Ureter (tissue), 1 donor: ENCODE measurements around the gene ZIM2. TPM values are rescaled to one million over a fixed set of nuclear protein-coding genes. Genes with fewer than 3 reads are reported as not detected.
"Not testable (repeated sequence)": the region's sequence is repeated elsewhere in the genome, so short reads cannot be mapped to it uniquely, and the experiment has no call there.

Experiments
- DNase-seq: peaks from one replicate; pipeline ENCODE4 v3.0.0-alpha.2; 2020; ENCODE audit warnings: low spot score
- total RNA-seq: library from RNA; stranded (reverse); gene quantifications from one replicate; pipeline ENCODE4 v1.2.4, GENCODE V29; 2023
- donor health status: DM: yes; HTN: yes; CAD: no.

ZIM2 gene
- total RNA-seq: 0.21 TPM

DNA sequence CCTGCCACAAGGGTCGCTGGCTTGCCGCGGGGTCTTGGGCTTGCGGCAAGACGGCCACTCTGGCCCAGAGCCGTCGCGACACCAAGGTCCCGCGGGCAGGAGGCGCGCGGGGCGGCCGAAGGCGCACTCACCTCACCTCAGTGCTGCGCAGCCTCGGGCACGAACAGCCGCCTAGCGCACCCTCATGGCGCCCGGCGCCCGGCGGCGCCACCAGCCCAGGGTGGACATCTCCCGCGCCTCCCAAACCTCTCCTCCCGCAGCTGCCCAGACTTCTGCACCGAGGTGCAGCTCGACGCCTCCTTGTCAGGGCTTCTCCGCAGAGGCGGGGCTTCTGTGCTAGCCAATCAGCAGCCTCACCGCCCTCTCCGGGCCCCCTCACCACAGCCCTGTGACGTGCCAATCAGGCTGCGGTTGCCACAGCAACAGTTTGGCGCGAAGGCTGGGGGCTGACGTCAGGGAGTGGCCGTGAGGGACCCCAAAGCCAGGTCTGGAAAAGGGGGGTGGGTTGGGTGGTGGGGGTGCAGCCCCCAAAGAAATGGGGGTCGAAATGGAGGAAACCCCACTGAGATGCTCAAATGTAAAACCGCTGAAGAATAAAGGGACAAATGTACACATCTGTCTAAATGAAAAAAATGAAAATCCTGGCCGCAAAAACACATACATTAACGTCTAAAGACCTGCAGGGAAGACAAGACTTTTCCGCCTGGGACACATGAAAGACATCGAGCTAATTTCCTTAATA lies at the start of gene ZIM2, which contains the start of gene PEG3:
ZIM2 (minus strand) TSS at position 276 of the 742 bp plus-strand sequence. CDS start 16,449 bp downstream, outside the sequence.
PEG3 (minus strand) TSS at position 276 of the 742 bp plus-strand sequence. CDS start 16,071 bp downstream, outside the sequence.
- DNase-seq: peak; percentile 58

DNA sequence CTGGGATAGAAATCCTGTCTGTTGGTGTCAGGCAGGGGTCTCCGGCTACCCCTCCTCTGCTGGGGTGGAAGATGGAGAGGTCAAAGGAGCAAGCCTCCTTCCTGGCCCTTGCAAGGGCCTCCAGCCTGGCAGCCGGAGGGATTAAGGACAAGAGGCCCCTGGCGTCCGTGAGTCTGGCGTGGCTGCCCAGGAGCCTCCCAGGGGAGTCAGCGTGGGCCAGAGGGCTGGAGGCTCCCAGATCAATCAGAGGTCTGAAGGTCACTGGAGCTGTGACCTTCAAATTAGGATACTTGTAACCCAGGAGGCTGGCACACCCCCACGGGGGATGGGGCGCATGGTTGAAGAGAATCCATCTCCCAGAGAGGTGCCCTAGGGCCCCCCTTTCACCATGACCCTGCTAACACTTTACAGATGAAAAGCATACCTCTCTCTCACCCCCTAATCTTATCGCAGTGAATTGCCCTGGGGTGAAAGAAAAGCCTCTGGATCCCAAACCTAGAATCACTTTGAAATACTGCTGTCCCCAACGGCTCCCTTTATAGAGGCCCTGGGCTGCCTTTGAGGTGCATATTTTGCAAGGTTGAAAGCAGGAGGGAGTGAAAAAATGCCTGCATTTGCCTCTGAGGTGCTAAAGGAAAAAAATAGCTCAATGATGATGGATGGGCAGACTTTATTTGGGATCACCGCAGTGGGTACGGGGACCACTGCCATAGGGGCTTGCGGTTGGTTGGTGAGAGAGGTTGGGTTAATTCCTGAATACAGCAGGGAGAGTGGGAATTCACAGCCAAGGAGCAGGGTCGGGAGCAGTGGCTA lies 44.9 kb upstream of the ZIM2 start:
- no peak for DNase-seq

DNA sequence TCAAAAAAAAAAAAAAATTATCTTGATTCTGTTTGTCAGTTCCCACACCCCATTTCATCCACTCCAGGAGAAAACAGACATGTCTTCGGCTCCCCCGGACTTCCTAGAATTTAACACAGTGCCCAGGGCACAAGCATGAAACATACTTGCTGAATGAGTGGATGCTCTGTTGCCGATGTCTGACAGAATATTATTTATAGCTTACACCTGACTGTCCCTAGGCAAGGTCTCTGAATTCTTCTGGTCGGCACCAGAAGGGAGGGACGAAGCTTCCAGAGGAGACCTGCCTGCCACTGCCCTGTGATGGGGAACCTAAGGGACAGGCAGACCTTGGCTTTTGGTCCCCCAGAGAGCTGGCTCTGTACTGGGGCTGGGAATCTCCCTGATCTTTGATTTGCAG lies 43.9 kb upstream of the ZIM2 start:
- DNase-seq: no peak

- DNase-seq: no peak
Observed at GRCh38 chr19:56880592-56881190, 40.2 kb upstream of the ZIM2 start.

DNA sequence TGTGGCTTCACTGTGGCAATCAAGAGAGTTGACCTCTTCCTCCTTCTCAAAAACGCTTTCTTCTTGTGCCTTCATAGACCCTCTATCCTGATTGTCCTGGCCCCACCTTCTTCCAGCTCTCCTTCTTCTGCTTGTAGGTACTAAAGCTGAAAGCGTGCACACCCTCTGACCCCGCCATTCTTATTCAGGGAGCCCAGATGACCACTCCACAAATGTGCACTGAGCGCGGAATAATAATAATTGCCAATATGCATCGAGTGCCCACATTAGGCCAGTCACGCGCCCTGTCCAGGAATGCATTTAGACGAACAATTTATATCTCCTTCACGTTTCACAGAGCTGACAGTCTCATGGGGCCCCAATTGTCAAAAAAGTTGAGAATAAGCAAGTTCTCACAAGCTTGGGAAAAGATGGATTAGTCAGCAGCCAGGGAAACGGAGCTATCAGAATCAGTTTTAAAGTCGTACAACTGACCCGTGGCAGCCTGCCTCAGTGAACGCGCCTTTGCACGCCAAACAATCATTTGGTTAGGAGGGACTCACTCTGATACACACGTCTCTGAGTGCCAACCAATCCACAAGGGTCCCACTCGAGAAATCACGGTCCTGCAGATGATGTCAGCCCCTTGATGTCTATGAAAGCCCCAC lies 36.7 kb upstream of the ZIM2 start:
- DNase-seq: no peak

DNA sequence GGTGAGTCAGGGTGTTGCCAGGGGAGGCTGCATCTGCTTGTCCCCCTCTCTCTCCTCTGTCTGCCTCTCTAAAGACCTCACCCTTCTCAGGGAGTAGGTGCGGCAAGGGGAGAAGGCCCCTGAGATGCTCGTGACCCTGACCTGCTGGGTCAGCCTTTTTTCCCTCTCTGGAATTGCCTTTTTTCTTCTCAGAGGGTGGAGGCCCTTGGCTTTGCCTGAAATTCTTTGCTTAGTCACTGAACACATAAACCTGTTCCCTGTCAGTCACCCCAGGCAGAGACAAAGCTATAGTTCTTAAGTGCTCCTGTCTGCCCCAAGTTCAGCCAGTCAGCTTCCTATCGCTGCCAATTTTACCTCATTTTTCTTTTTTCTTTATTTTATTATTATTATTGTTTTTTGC lies 35.2 kb upstream of the ZIM2 start:
- no peak for DNase-seq

DNA sequence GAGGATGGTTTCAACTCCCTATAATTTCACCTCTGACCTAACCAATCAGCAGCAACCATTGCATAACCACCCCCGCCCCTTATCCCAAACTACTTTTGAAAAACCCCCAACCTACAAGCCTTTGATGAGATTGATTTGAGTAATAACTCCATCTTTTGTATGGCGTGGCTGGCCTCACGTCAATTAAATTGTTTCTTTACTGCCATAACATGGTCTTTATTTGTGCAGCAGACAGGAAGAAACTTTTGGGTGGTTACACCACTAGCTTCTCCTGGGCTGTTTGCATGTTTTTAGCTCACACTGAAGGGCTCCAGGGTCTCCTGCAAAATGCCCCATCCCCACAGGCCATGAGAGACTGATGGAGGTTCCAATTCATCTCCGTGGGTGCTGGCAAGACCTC lies 34.0 kb upstream of the ZIM2 start:
- DNase-seq: no peak

DNA sequence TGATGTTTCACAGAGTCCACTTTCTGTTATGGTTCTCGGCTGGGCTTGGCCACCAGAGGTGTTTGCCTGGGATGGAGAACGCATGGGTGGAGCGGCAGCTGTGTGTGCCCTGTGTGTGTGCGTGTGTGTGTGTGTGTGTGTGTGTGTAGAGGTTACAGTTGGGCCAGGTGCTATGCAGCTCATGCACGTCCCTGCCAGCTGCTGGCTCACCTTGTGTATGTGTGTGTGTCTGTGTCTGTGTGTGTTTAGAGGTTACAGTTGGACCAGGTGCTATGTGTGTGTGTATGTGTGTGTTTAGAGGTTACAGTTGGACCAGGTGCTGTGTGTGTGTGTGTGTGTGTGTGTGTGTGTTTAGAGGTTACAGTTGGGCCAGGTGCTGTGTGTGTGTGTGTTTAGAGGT lies 33.0 kb upstream of the ZIM2 start:
- no peak for DNase-seq

DNA sequence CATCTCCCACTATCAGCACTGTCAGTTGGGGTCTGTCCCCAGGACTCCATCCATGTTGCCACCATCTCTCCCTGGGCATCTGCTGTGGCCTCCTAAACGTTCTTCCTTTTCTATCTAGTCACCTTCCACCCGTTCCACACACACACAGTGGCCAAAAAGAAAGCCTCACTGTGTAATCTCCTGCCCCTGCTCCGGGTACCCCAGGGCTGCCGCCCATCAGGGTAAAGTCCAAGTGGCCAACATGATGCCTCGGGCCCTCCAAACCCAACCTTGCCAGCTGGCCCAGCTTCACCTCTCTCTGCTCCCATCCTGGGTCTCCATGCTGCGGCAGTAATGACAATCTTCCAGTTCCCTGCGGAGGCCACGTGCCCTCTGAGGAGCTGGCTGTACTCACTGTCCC lies 29.4 kb upstream of the ZIM2 start:
- DNase-seq: no peak

DNA sequence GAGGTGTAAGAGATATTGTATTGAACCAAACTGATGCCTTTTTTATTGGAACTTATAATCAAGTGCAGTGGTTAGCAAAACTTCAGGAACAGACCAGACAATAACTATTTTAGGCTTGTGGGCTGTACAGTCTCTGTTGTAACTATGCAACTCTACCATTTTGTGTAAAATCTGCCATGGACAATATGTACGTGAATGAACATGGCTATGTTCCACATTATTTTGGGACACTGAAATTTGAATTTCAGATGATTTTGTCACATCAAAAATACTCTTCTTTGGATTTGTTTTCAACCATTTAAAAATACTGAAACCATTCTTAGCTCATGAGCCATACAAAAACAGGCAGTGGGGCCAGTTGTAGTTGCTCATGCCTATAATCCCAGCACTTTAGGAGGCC lies 27.9 kb upstream of the ZIM2 start:
- no peak for DNase-seq

DNA sequence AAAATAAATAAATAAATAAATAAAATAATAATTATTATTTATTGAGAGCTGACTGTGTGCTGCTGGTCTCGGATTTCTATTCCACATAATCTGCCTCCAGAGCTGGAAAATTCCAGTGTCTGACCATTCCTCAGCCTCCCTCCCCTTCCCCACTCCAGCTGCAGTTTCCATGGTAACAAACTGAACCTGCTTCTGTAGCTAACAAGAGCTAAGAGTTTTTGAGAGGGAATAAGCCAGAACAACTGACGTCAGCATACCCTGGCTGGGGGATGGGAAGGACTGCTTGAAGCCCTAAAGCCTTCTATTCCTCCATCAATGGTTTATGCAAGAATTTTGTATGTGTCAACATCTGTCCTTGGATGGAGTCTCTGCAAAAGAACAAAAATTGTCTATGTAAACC lies 26.0 kb upstream of the ZIM2 start:
- DNase-seq: no peak

GRCh38 chr19:56864443-56865125 lies 24.1 kb upstream of the ZIM2 start:
- no peak for DNase-seq

DNA sequence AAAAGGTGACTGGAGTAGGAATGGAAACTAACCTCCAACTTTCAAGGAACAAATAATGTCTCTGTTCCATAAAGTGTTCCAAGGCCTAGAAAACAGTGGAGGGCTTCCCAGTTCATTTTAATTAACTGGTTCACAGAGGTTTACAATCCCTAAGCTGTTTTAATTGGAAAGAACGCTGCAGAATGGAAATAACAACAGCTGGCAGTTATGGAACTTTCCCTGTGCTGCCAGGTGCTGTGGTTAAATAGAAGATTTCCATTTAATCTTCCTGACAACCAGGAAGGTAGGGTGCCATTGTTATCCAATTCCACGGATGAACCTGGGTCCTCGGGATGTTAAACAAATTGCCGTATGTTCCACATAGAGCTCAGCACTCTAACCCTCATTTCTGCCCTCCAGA lies 22.2 kb upstream of the ZIM2 start:
- DNase-seq: no peak

DNA sequence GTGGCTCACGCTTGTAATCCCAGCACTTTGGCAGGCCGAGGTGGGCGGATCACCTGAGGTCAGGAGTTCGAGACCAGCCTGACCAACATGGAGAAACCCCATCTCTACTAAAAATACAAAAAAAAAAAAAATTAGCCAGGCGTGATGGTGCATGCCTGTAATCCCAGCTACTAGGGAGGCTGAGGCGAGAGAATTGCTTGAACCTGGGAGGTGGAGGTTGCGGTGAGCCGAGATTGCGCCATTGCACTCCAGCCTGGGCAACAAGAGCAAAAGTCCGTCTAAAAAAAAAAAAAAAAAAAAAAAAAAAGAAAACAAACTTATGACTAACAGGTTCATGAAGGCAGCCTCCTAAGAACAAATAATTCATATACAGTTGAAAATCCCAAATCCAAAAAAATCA lies 19.9 kb upstream of the ZIM2 start:
- not testable (repeated sequence) for DNase-seq

GRCh38 chr19:56858026-56858425 lies 17.5 kb upstream of the ZIM2 start:
- DNase-seq: no peak

DNA sequence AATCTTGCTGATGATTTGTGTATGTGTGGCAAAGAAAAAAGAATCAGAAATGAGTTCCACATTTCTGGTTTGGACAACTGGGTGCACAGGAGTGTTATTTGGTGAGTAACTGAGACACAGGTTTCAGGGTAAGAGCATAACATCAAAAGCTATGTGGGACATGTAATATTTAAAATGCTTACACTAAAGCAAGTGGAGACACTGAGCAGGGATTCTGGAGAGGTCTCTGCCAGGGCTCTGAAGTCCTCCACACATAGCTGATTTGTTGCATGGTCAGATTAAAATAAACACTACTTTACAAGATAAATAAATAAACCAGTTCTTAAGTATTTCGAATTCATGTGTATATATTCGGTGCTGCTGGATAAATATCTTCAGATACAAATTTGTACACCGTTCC lies 16.3 kb upstream of the ZIM2 start:
- DNase-seq: no peak

GRCh38 chr19:56852361-56852760 lies 11.8 kb upstream of the ZIM2 start:
- DNase-seq: not testable (repeated sequence)

DNA sequence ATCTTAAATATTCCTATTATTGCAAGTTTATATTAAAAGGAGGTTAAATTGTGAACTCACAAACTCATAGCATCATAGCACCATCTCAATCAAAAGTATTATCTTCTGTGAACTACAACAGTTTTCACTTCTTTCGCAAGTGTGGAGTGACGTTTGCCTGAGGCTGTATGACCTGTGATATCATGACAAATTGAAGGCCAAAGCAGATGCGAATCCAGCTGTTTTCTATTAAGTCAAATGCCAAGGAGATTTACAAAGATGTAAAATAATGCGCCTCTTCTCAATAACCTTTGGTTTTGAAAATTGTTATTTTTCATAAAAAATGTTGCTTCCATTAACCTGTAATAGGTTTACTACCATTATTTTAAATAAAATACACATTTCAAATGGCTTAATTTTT lies 7.6 kb upstream of the ZIM2 start:
- no peak for DNase-seq

- no peak for DNase-seq
Observed at GRCh38 chr19:56842412-56842811, 1.9 kb upstream of the ZIM2 start.

DNA sequence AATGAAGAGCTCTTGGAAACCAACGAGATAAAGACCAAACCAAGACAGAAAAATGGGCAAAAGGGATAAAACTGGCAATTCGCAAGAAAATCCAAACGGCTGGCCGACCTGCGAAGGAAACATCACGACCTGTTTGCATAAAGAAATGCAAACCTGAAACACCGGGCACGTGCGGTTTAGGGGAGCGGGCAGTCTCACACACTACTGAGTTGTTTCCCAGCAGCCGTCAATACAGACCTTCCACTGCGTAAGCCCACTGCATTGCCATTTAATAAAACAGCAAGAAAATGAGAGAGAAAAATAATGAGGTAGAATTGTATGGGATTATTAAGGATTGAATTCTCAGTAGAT lies 642 bp upstream of the ZIM2 start:
- no peak for DNase-seq

DNA sequence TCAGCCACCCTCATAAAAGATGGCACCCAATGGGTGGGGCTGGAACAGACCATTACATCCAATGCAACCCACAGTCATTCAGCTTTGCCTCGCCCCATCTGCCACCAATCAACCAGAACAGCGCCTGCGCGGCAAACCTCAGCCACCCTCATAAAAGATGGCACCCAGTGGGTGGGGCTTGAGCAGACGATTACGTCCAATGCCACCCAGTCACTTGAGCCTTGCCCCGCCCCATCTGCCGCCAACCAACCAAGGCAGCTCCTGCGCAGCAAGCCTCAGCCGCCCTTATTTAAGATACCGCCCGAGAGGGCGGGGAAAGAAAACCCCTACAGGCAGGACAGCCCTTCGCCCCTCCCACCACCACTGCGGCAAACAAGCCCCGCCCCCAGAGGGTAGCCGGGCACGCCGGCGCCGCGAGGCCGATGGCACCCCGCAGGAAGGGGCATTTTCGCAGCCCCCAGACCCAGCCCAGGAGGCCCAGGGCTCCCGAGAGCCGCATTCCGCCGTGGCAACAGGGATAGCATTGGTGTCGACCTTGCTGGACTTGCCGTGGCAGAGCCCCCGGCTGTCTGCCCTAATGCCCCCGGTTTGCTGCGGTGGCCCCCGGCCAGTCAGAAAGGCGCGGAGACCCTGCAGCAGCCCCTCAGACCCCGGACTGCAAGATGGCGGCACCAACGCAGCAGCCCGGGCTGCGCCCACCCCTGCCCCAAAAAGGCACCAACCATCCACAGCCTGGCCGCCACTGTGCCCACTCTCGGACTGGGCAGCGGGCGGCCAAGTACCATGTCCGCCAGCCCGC lies 675 bp downstream of the ZIM2 start:
- DNase-seq: peak; percentile 94
